NCI-H526 (cell line): Measurements from ENCODE around the gene TSPAN31.

Source experiments
- DNase-seq, 2 experiments: peaks; one replicate each; lab custom pipeline; 2025; lab: John Stamatoyannopoulos, UW

The TSPAN31 gene

DNA sequence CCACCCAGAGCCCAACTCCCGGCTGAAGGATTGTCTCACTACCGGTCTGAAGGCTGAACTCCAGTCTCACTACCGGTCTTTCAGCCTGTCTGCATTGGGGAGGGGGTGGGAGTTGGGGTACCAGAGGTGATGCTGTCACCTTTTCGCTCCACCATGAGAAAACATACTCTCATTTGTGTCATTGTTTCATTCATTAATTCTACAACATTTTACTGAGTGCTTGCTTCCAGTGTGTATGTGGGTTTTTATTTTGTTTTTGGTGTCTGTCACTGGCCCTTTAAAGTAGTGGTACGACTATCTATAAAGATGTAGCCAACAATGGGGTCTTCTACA lies 7.8 kb downstream of the TSPAN31 start:
- DNase-seq, result no peak

DNA sequence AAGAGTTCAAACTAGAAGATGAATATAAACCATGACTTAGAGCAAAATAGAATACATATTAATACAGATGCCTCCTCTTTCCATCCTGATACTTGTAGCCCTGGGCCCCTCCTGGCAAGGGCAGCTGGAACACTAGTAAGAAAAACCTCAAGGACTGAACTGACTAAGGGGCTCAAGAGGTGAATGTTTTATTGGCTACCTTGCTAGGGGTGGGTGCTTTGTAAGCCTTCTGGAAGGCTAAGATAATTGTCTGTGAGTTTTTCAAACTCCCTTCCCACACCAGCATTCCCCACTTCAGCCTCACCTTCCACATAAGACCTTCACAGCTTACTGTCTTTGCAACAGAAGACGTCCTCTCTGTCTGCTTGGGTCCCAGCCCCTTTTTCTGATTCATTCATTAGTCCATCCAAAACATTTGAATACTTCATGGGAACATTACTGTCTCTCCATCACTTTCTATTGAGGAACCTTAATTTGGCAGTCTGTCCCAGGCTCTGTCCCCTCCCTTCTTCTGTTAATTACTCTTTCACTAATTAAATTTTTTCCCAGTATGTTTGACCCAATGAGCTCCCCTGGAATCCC lies 9.0 kb downstream of the TSPAN31 start:
- DNase-seq, result no peak

DNA sequence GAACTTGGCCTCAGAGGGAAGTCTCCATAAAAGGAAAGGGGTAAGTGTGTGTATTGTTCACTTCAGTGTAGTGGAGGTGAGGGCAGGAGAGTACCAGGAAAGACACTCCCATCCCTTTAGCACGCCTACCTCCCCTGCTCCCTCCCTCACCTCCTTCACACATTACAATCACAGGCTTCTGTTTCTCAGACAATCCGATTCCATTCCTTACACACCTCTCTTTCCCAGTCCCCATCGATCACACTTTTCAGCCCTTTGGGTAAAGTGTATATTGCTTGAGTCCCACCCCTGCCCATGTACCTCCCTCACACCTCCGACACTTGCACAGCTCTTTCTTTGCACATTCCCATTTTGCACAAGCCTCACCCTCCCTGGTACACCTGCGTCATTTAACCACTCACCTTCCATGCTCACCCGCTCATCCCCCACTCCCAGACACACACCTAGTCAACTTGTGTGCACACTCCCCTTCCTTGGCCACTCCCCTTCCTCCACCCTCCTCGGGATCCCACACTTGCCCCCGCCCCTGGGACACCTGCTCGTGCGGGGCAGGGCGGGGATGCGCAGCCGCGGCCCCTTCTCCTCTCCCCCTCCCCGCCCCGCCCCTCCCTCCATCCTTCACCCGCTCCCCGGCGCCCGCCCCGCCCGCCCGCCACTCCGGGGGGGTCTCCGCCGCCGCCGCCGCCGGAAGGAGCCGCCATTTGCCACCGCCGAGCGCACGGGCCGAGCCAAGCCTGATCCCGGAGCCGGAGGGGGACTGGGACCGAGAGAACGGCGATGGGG lies 9.8 kb downstream of the TSPAN31 start, which contains the start of gene MARCHF9:
TSS of gene MARCHF9 (plus strand) at position 693 of the 783 bp plus-strand sequence. CDS start 426 bp downstream, outside the sequence.
- DNase-seq, result peak; percentile 79 to 94

DNA sequence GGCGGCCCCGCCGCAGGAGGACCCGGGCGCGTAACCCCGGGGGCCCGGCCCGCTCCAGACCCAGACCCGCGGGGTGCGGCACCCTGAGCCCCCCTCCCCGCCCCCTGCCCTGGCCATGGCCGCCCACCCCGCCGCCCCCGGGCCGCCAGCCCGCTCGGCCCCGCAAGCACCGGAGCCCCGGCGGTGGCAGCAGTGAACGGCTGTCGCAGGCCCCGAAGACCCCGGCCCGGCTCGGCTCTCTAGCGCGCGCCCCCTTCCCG lies 10.3 kb downstream of the TSPAN31 start:
- no peak for DNase-seq

DNA sequence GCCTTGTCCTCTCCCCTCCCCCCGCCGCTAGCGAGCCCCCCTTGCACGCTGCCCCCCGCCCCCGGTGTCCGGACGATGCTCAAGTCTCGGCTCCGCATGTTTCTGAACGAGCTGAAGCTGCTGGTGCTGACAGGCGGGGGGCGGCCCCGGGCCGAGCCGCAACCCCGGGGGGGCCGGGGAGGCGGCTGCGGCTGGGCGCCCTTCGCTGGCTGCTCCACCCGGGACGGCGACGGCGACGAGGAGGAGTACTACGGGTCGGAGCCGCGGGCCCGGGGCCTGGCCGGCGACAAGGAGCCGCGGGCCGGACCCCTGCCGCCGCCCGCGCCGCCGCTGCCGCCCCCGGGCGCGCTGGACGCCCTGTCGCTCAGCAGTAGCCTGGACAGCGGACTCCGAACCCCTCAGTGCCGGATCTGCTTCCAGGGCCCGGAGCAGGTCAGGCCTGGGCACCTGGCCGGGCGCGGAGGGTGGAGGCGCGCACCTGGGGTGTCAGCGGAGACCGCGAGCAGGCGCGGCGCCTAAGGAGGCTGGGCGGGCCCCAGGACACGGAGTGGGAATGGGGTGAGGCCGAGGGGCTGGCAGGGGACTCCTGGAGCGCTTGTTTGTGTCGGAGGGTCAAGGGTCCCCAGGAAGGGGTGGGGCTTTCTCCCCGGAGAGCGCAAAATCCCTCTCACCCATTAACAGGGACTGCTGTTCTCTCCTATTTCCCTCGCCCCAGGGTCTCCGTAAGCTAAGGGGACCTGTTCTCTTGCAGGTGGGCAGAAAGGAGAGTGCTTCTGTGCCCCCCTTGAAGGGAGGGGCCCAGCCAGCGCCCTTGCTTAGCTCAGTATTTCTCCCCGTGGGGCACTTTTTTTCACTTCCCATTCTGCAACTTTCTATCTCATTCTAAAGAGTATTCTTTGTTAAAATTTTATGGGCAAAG lies 10.9 kb downstream of the TSPAN31 start:
- peak in 1 of 2 experiments; percentile 66 for DNase-seq

DNA sequence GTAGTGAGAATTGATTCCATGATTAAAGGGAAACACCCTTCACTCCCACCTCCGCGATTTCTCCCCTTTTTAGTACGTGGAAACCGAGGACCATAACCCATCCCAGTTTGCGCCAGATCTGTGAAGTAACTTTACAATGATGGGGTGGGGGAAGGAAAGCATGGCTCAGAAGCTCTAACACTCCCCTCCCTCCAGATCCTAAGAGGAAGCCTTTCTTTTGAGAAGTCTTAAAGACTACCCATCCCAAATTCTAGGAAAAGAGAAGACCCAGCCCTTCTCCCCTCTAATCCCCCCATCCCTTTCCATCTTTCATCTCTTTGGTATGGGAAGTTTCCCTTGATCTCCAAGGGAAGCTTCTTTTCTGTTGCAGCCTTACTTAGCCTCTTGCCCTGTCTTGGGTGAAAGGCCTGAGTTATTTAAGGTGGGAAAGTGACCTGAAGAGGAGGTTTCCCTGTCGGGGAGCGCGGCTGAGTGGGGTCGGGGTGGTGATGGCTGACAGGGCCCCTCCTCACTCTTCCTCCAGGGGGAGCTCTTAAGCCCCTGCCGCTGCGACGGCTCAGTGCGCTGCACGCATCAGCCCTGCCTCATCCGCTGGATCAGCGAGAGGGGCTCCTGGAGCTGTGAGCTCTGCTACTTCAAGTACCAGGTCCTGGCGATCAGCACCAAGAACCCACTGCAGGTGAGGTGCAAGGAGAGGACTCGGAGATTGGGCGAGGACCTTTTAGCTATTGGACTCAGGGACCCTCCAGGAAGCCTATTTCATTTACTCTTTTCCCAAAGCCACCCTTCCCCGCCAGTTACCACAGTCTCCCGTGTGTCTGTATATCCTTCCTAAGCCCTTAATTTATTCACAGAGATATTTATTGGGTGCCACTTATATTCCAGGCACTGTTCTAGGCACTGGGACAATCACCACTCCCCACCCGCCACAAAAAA lies 11.8 kb downstream of the TSPAN31 start:
- peak; percentile 41 to 83 for DNase-seq

DNA sequence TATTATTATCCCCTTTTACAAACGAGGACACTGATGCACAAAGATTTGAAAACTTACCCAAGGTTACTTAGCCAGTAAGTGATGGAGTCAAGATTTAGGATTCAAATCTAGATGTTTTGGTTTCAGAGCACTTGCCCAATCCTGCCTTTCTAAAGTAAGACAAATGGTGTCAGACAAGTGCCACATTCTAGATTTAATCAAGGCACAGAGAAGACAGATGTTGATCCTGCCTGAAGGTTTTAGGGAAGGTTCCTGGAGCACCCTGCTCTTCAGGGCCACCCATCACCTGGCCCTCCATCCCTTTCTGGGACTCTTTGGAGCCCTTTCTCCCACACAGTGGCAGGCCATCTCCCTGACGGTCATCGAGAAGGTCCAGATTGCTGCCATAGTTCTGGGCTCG lies 12.9 kb downstream of the TSPAN31 start:
- DNase-seq, result no peak

DNA sequence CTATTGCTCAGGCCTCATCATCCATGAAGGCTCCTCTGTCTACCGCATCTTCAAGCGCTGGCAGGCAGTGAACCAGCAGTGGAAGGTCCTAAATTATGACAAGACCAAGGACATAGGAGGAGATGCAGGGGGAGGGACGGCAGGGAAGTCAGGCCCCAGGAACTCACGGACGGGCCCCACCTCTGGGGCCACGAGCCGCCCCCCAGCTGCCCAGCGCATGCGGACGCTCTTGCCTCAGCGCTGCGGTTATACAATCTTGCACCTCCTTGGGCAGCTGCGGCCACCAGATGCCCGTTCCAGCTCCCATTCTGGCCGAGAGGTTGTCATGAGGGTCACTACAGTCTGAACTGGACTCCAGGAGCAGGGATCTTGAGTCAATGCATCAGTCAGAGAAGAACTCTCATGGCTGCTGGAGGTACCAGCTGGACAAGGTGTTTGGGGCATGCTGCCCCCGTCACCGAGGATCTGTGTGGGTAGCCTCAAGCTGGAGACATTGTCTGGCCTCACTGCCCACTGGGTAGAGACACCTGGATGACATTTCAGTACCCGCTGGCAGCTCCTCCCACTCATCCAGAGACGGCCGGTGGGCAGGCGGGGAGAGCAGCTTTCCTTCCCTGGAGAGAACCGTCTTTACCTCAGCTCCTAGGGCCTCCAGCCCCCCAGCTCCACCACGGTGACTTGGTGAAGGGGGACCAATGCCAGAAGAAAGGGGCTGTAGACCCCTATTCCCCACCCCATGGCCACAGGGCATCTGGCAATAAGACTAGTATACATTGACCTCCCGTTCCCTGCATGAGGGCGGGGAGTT lies 13.9 kb downstream of the TSPAN31 start:
- DNase-seq, result no peak

DNA sequence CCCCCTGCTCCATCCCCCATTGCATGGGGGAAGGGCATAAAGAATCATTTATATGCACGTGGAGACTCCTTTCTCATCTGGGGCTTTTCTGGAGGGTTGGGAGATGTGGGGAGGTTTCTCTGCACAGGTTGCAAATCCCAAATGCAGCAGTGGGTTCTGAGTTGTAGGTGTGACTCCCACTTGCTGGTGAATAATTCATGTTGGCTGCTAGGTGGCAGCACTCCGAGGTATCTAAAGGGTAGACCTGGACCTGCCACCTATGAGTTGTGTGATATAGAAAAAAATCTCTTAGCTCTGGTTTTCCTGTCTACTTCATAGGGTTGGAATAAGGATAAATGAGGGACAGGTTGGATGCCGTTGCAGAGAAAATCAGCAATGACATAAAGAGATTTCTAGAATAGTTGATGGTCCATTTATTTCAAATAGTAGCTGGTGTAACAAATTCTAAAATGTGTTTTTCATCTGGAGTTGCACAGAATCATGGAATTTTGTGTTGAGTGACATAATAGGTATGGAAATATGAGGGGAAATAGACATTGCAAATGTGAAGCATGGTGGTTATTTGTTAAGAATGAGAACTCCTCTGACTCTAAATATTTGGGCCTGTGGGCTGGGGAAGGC lies 14.6 kb downstream of the TSPAN31 start:
- DNase-seq, result peak; percentile 20 to 58

DNA sequence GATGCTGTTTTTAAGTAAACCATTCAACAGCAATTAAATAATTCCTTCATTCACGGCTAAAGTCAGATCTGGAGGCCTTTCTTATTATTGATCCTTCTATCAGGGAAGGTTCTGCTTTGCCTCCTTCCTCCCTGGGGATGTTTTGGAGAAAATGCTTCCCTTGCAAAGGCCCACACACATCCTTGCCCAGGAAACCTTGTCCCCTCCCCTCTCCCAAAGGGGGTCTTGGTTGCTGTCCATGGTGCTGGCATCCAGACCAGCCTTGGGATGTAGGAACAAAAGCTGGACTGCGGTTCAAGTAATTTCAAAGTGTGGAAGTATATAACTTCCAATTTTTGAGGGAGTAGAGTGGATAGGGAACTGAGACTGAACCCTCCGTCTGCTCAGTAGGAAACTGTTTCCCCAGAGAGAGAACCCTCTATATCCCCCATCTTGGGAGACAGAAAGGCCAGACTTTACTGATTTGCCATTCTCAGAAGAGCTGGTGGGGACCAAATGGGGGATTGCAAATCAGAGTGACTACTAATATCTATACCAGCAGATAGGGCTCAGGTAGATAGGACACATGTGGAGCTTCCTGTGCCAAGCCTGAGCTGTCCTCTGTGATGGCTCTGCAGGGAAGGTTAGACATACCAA lies 15.6 kb downstream of the TSPAN31 start:
- DNase-seq, result no peak

DNA sequence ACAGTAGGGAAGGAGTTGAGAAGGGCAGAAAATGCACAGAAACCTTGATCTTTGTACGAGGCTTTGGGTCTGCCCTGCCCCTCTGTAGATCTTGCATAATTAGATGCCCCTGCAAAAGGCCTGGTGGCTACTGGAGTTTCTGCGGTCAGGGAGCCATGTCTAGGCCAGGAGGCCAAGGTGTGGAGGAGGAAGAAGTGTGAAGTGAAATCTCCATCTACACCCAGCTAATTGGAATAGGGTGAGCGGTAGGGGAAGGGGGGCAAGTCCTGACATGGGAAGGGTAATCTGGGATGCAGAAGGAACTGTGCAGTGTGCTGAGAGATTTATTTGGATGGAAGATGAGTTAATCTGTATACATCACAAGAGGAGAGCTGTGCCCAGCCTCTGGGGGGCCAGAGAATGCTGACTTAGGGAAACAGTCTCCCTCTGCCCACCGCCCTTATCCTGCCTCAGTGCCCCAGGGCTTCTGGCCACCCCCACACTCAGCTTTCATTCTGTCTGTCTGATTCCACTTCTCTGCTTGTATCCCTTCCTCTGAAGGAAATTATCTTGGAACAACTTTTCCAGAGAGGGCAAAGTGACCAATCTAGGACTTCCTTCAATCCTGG lies 16.7 kb downstream of the TSPAN31 start:
- no peak for DNase-seq

DNA sequence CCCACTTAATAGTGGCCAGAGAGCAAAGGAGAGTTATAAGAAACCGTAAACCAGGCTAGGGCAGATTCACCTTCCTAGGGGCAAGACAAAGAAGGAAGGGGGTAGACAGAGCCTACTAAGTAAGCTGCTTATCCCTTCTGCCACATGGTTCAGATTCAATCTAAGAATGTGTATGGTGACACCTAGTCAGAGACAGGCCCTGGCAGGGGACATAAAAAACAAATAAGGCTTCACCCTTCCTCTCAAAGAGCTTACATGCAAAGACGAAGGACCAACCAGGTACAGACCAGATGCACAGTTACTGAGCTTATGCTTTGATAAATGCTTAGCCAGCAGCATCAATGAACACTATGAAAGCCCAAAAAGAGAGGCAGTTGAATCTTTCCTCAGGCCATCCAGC lies 17.6 kb downstream of the TSPAN31 start:
- DNase-seq, result no peak

DNA sequence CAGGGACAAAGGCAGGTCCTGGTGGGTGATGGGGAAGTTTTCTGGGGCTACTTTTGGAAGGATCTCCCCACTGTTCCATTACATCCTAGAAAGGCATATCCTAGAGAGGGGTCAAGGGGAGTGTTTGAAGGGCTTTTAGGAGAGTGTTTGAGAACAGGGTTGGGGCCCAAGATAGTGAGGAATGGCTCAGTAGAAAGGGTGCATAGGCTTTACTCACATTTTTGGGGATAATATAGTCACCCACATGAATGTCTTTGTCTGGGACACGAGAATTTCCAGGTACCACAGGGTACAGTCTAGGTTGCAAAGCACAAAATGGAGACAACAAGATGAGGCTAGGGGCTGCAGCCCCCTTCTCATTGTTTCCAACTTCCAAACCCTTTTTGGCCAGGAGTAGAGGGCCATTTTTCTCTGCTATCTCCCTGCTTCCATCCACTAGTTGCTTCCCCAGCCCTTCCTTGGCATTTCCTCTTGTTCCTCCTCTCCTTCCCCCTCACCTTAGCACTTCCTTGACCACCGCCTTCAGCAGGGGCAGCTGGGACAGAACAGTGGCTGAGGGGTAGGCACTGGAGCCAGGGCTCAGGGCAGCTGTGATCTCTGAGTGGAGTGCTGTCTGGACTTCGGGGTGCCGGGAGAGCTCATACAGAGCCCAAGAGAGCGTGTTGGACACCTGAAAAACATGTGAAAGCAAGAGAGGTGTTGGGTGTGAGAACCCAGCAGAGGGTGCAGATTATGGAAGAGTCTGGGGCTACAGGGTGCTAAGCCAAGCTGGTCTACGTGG lies 19.2 kb downstream of the TSPAN31 start:
- DNase-seq, result no peak

DNA sequence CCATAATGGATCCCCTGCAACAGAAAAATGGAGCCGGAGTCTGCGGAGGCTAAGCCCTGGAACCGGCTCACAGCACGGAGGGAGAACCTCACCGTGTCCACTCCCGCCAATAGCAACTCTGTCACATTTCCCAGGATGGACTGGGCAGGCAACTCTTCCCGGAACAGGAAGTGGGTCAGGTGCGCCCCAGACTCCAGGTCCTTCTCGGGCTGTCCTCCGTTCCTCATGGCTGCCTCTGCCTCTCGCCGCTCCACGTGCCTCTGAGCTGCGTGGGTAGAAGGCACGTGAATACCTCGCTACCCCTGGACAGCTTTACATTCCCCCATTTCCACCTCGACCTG lies 19.8 kb downstream of the TSPAN31 start:
- DNase-seq, result no peak

DNA sequence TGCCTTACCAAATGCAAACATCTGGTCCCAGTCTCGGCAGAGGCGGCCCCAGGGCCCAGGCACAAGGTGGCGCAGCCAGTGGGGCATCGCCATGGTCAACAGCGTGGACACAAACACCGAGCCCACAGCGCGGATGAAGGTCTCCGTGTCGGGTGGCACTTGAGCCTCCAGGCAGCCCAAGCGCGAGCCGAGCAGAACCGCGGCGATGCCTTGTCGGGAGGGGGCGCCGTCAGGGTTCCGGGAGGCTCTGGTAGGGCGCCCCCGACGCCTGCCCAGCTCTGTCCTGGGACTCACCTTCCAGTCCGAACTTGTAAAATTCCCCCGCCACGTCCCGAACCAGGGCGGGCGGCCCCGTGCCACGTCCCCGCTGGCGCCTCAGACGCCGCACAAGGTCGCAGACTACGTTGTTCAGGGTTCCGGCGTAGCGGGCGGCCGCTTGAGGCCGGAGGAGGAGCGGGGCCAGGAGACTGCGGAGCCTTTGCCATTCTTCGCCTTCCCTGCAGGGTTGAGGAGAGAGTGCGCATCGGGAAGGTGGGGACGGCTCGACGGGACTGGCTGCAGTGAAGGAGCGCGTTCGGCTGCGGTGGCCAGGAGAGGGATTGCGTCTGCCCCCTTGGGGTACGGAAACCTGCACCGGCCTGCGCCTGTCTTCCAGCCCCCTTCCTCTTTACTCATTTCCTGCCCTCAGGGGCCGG lies 20.3 kb downstream of the TSPAN31 start:
- peak; percentile 17 to 72 for DNase-seq

DNA sequence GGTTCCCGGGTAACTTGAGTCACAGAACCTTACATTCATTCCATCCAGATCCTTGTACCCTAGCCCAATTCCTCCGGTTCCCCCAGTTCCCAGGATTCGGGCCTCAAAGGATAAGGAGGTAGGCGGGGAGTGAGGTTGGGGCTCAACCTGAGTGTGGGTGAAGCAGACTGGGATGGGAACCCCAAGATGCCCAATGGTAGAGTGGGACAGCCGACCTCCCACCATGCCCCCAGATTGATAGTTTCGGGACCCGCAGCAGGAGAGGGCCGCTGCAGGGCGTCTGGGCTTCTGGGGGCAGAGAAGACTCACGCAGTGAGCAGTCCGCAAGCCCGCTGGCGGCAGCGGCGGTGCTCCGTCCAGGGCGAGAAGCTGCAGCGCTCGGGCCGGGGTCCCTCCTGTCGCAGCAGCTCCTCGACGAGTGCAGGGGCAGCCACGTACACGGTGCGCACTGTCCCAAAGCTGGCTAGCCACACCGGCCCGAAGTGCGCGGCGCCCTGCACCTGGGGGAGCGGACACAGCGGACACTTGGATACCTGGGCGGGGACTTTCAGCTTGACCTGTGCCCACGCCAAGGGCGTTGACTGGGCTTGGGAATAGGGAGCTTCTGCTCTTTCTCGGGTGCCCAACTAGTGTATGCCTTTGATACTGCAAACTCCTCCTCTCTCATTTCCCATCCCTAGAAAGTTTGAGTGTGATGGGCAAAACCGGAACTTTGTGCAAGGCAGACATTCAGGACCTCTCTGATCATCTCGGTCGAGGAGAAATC lies 21.0 kb downstream of the TSPAN31 start:
- DNase-seq, result peak in 1 of 2 experiments; percentile 27

DNA sequence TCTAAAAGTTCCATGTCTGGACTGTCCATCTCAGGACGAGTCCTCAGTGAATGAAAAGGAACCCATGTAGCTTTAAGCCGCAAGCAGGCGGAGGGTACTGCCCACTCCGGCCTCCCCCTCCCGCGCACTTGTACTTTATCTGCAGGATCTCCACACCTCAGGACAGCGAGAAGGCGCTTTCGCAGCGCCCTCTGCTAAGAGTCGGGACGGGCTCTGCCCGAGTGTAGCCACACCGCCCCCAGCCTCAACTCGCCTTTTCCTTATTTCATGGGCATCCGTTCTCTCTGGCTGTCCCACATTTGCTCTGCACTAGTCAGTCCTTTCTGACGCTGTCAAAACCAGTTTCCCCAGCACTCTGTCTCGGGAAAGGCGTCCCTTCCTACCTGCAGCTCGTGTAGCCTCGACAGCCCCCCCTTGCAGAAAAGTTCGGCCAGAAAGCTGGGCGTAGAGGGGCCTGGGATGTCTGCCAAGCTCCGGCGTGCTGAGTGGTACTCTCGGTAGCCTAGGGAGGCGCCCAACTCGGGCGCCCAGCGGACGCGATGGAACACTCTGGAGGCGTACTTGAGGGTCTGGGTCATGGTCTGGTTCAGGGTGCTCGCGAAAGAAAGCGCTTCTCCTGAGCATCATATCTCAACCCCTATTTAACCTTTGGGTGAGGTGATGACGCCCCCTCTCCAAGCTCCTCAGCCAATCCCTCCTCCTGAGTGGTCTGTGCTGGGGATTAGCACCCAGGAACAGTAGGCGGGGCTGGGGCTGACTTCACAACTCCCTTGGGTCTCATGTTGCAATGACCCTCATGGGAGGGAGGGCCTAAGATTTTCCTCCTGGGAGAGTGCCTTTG lies 21.8 kb downstream of the TSPAN31 start, which contains the start of gene CYP27B1:
TSS of gene CYP27B1 (minus strand) at position 615 of the 841 bp plus-strand sequence. CDS start at position 578, 37 bp downstream.
- DNase-seq, result peak; percentile 18 to 28
